ENCODE measurements around the gene DNAJC4. TPM values are rescaled to one million over a fixed set of nuclear protein-coding genes. Genes with fewer than 3 reads are reported as not detected.

Gene DNAJC4
- 16.8 and 23.4 TPM in 2 replicates for total RNA-seq (2014; rRNA removed; shearing (Covaris generic))

DNA sequence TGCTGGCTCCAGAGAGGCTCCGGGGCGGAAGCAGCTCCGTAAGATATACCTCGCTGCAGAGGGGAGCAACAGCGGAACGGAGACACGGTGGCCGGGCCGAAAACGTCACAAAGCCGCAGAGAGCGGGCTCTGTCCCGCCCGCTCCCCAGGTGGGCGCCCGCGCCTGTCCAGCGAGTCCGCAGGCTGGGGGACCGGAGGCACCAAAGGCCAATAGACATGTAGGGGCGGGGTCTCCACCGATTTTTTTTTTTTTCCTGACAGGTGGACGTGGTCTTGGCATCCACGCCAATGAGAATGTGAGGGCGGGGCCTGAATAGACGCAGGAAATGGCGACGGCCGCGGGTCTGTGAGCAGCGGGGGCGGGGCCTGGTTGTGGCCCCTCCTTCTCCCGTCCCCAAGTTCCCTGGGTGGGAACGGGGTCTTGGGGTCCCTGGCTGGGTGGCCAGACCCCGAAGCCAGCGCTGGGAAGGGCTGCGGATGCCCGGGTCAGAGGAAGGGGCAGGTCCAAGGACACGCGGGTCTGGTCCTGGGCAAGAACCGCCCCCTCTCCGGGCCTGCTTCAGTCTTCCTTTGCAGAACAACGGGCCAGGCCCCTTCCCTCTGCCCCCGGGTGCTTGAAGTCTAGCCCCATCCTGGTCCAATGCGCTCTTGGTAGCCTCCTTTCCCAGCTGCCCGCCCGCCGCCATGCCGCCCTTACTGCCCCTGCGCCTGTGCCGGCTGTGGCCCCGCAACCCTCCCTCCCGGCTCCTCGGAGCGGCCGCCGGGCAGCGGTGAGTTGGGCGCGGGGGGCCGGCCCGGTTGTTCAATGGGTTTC is at the start of gene DNAJC4:
Gene DNAJC4 (plus strand): TSS at position 378 of the 814 bp plus-strand sequence. CDS start 307 bp downstream, at position 685.

GRCh38 chr11:64185693-64186491 is 44.5 kb upstream of the DNAJC4 start, which contains the start of gene STIP1:
STIP1 (plus strand) TSS chr11:64186171; CDS start chr11:64186262, 91 bp downstream.

GRCh38 chr11:64206457-64207255 is 23.7 kb upstream of the DNAJC4 start, which contains the start of gene FERMT3:
FERMT3 (plus strand) TSS chr11:64206721; CDS start chr11:64207365, 644 bp downstream.

DNA sequence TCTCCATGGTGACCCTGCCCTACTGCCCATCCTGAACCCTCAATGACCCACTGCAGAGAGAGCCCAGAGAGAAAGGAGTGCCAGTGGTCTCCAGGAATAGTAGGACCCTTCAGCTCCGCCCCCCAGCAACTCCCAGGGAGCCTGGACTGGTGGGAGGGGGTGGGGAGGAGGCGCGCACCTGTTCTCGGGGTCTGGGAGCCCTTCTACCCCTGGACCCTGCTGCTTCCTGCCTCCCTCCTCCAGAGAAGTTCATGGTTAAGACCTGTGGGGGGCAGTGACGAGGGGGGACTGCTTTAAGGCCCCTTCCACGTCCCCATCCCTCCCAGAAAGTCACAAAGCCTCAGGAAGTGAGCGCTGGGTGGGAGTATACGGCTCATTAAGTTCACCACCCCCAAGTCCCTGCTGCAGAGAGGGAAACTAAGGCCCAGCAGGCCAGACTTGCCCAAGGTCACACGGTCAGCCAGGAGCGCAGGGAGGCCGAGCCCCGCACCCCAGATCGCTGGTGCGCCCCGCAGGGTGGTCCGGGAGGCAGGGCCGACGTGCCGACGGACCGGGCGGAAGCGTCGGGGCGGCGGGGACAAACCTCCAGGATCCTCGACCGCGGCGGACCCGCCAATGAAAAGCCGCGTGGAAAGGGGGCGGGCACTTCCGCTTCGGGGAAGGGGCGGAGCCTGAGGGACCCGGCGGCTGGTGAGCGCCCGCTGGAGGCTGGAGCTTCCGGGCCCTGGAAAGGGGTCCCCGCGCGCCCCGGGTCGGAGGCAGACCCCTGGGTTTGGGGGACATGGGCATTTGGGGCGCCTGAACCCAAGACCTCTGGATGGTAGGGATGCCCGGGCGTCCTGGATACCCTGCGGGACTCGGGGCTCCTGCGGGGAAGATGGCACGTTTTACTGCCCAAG is 4.5 kb upstream of the DNAJC4 start, which contains the start of the genes NUDT22 and TRPT1:
Gene NUDT22 (plus strand): TSS at position 667 of the 899 bp plus-strand sequence. CDS start 379 bp downstream, outside the sequence.
Gene TRPT1 (minus strand): TSS at position 579 of the 899 bp plus-strand sequence. CDS start 326 bp downstream, at position 253.

DNA sequence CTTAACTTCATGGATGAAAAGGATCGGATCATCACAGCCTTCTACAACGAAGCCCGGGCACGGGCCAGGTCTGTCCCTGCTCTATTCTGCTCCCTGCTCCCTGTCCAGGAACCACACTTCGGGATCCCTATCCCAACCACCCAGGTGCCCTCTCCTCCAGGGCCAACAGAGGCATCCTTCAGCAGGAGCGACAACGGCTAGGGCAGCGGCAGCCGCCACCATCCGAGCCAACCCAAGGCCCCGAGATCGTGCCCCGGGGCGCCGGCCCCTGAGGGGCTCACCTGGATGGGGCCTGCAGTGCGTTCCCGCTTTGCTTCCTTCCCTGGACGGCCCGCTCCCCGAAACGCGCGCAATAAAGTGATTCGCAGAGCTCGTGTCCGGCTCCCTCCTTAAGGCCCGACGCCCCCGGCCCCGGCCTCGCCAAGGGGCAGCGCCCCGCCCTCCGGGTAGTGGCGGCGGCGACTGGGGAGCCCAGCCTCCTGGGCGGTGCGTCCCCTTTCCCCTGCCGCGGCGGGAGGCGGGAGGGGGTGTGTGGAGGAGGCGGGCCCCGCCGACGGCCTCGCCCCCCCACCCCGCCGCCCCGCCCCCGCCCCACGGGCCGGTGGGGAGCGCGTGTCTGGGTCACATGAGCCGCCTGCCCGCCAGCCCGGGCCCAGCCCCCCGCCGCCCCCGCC is 3.7 kb downstream of the DNAJC4 start, which contains the start of gene VEGFB:
Gene VEGFB (plus strand): TSS at position 672 of the 674 bp plus-strand sequence. CDS start 250 bp downstream, outside the sequence.

GRCh38 chr11:64240435-64241240 is 10.3 kb downstream of the DNAJC4 start, which contains the start of gene FKBP2:
FKBP2 (plus strand) TSS chr11:64241095; CDS start chr11:64242388, 1,293 bp downstream.

DNA sequence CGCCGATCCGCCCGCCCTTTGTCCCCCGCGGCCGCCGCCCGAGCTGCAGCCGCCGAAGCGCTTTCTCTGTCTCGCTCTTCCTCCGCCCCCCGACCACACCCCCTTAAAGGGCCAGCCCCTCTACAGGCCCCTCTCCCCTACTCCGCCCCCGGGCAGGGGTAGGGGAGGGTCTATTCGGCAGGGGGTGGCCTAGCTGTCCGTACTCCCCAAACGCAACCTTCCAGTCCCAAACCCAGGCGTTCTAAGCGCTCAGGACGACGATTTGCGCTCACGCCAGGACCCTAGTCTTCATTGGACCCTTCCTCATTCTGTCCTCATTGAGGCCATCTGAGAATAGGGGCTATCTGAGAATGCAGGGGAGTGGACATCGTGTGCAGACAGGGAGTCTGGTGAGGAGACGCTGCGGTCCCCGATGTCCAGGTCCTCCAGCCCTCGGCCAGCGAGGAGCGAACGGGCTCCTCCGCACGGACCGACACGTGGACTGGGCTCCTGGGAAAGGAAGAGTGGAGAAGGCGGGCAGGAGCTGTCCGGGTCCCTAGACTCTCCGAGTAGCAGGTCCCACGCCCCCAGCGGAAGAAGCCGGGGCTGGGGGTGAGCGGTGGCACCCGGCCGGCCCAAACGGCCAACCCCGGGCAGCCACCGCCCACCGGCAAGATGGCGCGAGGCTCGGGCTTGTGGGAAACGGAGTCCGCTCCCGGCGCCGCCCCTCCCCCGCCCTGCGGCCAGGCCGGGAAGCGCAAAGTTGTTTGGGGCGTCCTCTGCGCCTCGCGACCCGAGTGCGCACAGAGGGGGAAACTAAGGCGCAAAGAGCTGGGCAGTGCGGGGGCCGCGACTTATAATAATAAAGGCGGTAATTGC is 16.8 kb downstream of the DNAJC4 start, which contains the start of gene PPP1R14B:
Gene PPP1R14B (minus strand): TSS at position 73 of the 858 bp plus-strand sequence. CDS start 270 bp downstream, outside the sequence.

GRCh38 chr11:64251016-64251752 is 20.8 kb downstream of the DNAJC4 start, which contains the start of gene PLCB3:
PLCB3 (plus strand) TSS chr11:64251530; CDS start chr11:64251650, 120 bp downstream.

Other genes starting within 250 kb of the DNAJC4 start
- gene OTUB1, start 244.1 kb upstream of the DNAJC4 start, total RNA-seq (2014; rRNA removed; shearing (Covaris generic)) = 89.1 and 101 TPM in 2 replicates
- 1.2 and 1.4 TPM in 2 replicates for gene FLRT1, start 194.6 kb upstream of the DNAJC4 start, total RNA-seq (2014; rRNA removed; shearing (Covaris generic))
- gene MACROD1, start 64.4 kb upstream of the DNAJC4 start, total RNA-seq (2014; rRNA removed; shearing (Covaris generic)) = 97.2 and 109 TPM in 2 replicates
- 311 and 341 TPM in 2 replicates for gene STIP1, start 44.4 kb upstream of the DNAJC4 start, total RNA-seq (2014; rRNA removed; shearing (Covaris generic))
- gene FERMT3, start 23.8 kb upstream of the DNAJC4 start, total RNA-seq (2014; rRNA removed; shearing (Covaris generic)) = 1.3 and 1.9 TPM in 2 replicates
- gene TRPT1, start 4.4 kb upstream of the DNAJC4 start, total RNA-seq (2014; rRNA removed; shearing (Covaris generic)) = 56.2 and 74.4 TPM in 2 replicates
- 69.5 and 70.7 TPM in 2 replicates for gene NUDT22, start 4.3 kb upstream of the DNAJC4 start, total RNA-seq (2014; rRNA removed; shearing (Covaris generic))
- gene VEGFB, start 4.0 kb downstream of the DNAJC4 start, total RNA-seq (2014; rRNA removed; shearing (Covaris generic)) = 30.6 and 44.7 TPM in 2 replicates
- 144 and 182 TPM in 2 replicates for gene FKBP2, start 10.5 kb downstream of the DNAJC4 start, total RNA-seq (2014; rRNA removed; shearing (Covaris generic))
- 650 and 685 TPM in 2 replicates for gene PPP1R14B, start 16.4 kb downstream of the DNAJC4 start, total RNA-seq (2014; rRNA removed; shearing (Covaris generic))
- 39.2 and 44.9 TPM in 2 replicates for gene PLCB3, start 21.0 kb downstream of the DNAJC4 start, total RNA-seq (2014; rRNA removed; shearing (Covaris generic))
- gene BAD, start 54.1 kb downstream of the DNAJC4 start, total RNA-seq (2014; rRNA removed; shearing (Covaris generic)) = 99.6 and 101 TPM in 2 replicates
- 27.5 and 30.3 TPM in 2 replicates for gene GPR137, start 55.3 kb downstream of the DNAJC4 start, total RNA-seq (2014; rRNA removed; shearing (Covaris generic))
- gene KCNK4, start 60.8 kb downstream of the DNAJC4 start, total RNA-seq (2014; rRNA removed; shearing (Covaris generic)) = 0.61 and 0.68 TPM in 2 replicates
- 1.9 and 3.7 TPM in 2 replicates for gene CATSPERZ, start 69.8 kb downstream of the DNAJC4 start, total RNA-seq (2014; rRNA removed; shearing (Covaris generic))
- 60.7 and 66.5 TPM in 2 replicates for gene ESRRA, start 75.0 kb downstream of the DNAJC4 start, total RNA-seq (2014; rRNA removed; shearing (Covaris generic))
- 811 and 881 TPM in 2 replicates for gene TRMT112, start 87.0 kb downstream of the DNAJC4 start, total RNA-seq (2014; rRNA removed; shearing (Covaris generic))
- gene PRDX5, start 87.6 kb downstream of the DNAJC4 start, total RNA-seq (2014; rRNA removed; shearing (Covaris generic)) = 418 and 488 TPM in 2 replicates
- 4.1 and 5.9 TPM in 2 replicates for gene CCDC88B, start 109.7 kb downstream of the DNAJC4 start, total RNA-seq (2014; rRNA removed; shearing (Covaris generic))
- gene RPS6KA4, start 128.6 kb downstream of the DNAJC4 start, total RNA-seq (2014; rRNA removed; shearing (Covaris generic)) = 32.4 and 37.5 TPM in 2 replicates

All from A375 (cell line).